OCI-LY7 (cell line): ENCODE data around the gene NDUFS4. TPM values are rescaled to one million over a fixed set of nuclear protein-coding genes. Genes with fewer than 3 reads are reported as not detected.
"Not testable (repeated sequence)": the region's sequence is repeated elsewhere in the genome, so short reads cannot be mapped to it uniquely, and the experiment has no call there.

Experiments used
- BruUV-seq: library from RNA; stranded (reverse); fragments of 400-500 nt; replicated peaks from 2 replicates; lab custom pipeline; 2021; lab: Mats Ljungman, UMichigan
- CTCF ChIA-PET: fragments of 300-600 bp; sonication (Branson Sonifier 250); formaldehyde crosslinking; loops from one replicate; lab custom pipeline; 2022; ENCODE audit warnings: antibody characterized with exemption; ENCODE audit not compliant: unreplicated experiment; lab: Charles Lee
- POLR2A ChIA-PET: fragments of 300-600 bp; sonication (Branson Sonifier 250); formaldehyde crosslinking; loops from one replicate; lab custom pipeline; 2022; ENCODE audit warnings: antibody characterized with exemption; lab: Charles Lee
- DNase-seq: peaks from one replicate; pipeline ENCODE4 v3.0.0-alpha.2; 2015; ENCODE audit warnings: low spot score
- H2AFZ ChIP-seq: fragments of 200-600 bp; sonication (generic), shearing (Covaris generic); 2 replicates; pipeline ENCODE4 v1.6.1; 2014; ENCODE audit warnings: mild to moderate bottlenecking, antibody characterized with exemption, low read length, moderate library complexity
- H3K27ac ChIP-seq: fragments of 200-600 bp; sonication (generic); 2 replicates; pipeline ENCODE4 v1.5.1; 2014; ENCODE audit warnings: mixed run types, low read depth, mild to moderate bottlenecking, moderate library complexity, low read length, inconsistent platforms; ENCODE audit not compliant: poor library complexity, severe bottlenecking
- H3K36me3 ChIP-seq: fragments of 200-600 bp; sonication (generic); 2 replicates; pipeline ENCODE4 v1.6.1; 2014; ENCODE audit warnings: mild to moderate bottlenecking, antibody characterized with exemption, low read length, moderate library complexity, mixed read lengths; ENCODE audit not compliant: insufficient read depth
- H3K4me1 ChIP-seq: fragments of 200-600 bp; sonication (generic); 2 replicates; pipeline ENCODE4 v1.5.1; 2014; ENCODE audit warnings: mild to moderate bottlenecking, low read length; ENCODE audit not compliant: insufficient read depth, poor library complexity, severe bottlenecking
- H3K4me2 ChIP-seq: fragments of 200-600 bp; sonication (generic); 2 replicates; pipeline ENCODE4 v1.6.1; 2014; ENCODE audit warnings: mild to moderate bottlenecking, low read length
- H3K4me3 ChIP-seq: fragments of 200-600 bp; sonication (generic); 2 replicates; pipeline ENCODE4 v1.5.1; 2014; ENCODE audit warnings: mild to moderate bottlenecking, low read depth, low read length; ENCODE audit not compliant: poor library complexity, severe bottlenecking
- H3K79me2 ChIP-seq: fragments of 200-600 bp; sonication (generic); 2 replicates; pipeline ENCODE4 v1.6.1; 2016; ENCODE audit warnings: low read depth, mild to moderate bottlenecking, low read length, moderate library complexity, mixed read lengths; ENCODE audit not compliant: insufficient read depth
- H3K9me2 ChIP-seq: fragments of 200-600 bp; sonication (generic); 2 replicates; pipeline ENCODE4 v1.6.1; 2016; ENCODE audit warnings: mild to moderate bottlenecking, low read length, mixed read lengths; ENCODE audit not compliant: insufficient read depth
- H3K9me3 ChIP-seq: fragments of 200-600 bp; sonication (generic); 2 replicates; pipeline ENCODE4 v1.6.1; 2014; ENCODE audit warnings: mild to moderate bottlenecking, mixed run types, low read length, mixed read lengths
- H4K20me1 ChIP-seq: fragments of 200-600 bp; sonication (generic); 2 replicates; pipeline ENCODE4 v1.6.1; 2014; ENCODE audit warnings: mild to moderate bottlenecking, antibody characterized with exemption, low read length, moderate library complexity, mixed read lengths; ENCODE audit not compliant: insufficient read depth
- EZH2phosphoT487 ChIP-seq: fragments of 200-600 bp; sonication (generic); IDR thresholded peaks from 2 replicates; pipeline ENCODE4 v1.6.1; 2018; ENCODE audit warnings: low read depth, borderline replicate concordance, mild to moderate bottlenecking, mixed run types, antibody characterized with exemption, low read length, moderate library complexity, mixed read lengths
- intact Hi-C: fragments of 100-400 bp; cut with micrococcal nuclease; formaldehyde crosslinking; loops from one replicate; pipeline ENCODE4 v1.10.0; 2022; ENCODE audit not compliant: unreplicated experiment
- total RNA-seq, 2 experiments: library from RNA; depleted of rRNA in 1 of 2; stranded (reverse); fragments of >200 nt in 1 of 2; shearing (Covaris generic) in 1 of 2; gene quantifications; 2 replicates each; pipeline ENCODE4 v1.2.3, GENCODE V29; 2014 to 2022
- TF ChIP-seq, protein P1 (sequence below): fragments of 200-600 bp; sonication (generic); conservative IDR thresholded peaks from 2 replicates; pipeline ENCODE4 v1.5.1; 2014; ENCODE audit warnings: mild to moderate bottlenecking, antibody characterized with exemption, low read length, moderate library complexity, mixed read lengths

NDUFS4 gene
- total RNA-seq, 2 experiments from 2014 or later = 35.1 to 57.2 TPM

DNA sequence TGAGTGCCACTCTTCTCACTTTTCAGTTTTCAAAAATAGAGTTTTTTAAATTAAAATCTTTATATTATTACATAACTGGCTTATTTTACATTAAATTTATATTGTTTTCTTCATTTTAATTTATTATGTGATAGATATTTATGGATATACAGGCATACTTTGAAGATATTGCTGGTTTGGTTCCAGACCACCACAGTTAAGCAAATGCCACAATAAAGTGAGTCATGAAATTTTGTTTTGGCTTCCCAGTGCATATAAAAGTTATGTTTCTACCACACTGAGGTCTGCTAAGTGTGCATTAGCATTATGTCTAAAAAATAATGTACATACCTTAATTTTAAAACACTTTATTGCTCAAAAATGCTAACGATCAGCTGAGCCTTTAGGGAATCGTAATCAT lies 47.4 kb downstream of the NDUFS4 start:
- Histone ChIP-seq H3K4me1 (no peaks in the 10 kb centered on the region), H4K20me1 (no peaks in the 10 kb centered on the region), H3K36me3 (peaks cover 21% of the 10 kb centered on the region), H3K9me3 (no peaks in the 10 kb centered on the region), H3K27ac (no peak overlapping the region), H3K4me2 (no peak overlapping the region), H3K79me2 (no peaks in the 10 kb centered on the region), H2AFZ (no peak overlapping the region), H3K9me2 (no peaks in the 10 kb centered on the region), H3K4me3 (no peak overlapping the region)
- CTCF ChIA-PET = no interaction called here
- DNase-seq = no peak
- no TSS peak for BruUV-seq
- POLR2A ChIA-PET = no interaction called here
- intact Hi-C loops = no loop called here
- TF ChIP-seq, protein P1, sequence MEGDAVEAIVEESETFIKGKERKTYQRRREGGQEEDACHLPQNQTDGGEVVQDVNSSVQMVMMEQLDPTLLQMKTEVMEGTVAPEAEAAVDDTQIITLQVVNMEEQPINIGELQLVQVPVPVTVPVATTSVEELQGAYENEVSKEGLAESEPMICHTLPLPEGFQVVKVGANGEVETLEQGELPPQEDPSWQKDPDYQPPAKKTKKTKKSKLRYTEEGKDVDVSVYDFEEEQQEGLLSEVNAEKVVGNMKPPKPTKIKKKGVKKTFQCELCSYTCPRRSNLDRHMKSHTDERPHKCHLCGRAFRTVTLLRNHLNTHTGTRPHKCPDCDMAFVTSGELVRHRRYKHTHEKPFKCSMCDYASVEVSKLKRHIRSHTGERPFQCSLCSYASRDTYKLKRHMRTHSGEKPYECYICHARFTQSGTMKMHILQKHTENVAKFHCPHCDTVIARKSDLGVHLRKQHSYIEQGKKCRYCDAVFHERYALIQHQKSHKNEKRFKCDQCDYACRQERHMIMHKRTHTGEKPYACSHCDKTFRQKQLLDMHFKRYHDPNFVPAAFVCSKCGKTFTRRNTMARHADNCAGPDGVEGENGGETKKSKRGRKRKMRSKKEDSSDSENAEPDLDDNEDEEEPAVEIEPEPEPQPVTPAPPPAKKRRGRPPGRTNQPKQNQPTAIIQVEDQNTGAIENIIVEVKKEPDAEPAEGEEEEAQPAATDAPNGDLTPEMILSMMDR = no peak
- TF ChIP-seq EZH2phosphoT487 = no peak

DNA sequence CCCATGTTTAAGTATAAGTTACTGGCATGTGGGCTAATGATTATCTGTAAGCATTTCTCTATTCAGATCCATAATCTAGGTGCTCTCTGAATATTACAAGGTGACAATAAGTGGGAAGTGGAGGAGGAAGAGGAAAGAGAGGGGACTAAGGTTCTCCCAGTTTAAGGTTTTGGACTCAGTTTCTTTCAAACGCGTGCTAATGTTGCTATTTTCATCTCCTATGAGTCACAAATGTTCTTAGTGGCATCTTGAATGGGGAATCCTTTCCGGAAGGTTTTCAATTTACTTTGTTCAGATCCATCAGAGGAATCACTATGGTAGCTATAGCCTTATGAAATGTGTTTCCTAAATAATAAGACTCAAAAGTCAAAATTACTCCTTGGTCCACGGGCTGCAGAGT lies 48.5 kb downstream of the NDUFS4 start:
- DNase-seq, H3K9me3 ChIP-seq, CTCF ChIA-PET, H3K4me1 ChIP-seq, H3K4me2 ChIP-seq, H3K4me3 ChIP-seq, intact Hi-C loops, POLR2A ChIA-PET, H3K27ac ChIP-seq, H3K9me2 ChIP-seq, H2AFZ ChIP-seq, H3K79me2 ChIP-seq, H4K20me1 ChIP-seq, BruUV-seq: not testable (repeated sequence)
- H3K36me3 ChIP-seq = peaks cover 21% of the 10 kb centered on the region

DNA sequence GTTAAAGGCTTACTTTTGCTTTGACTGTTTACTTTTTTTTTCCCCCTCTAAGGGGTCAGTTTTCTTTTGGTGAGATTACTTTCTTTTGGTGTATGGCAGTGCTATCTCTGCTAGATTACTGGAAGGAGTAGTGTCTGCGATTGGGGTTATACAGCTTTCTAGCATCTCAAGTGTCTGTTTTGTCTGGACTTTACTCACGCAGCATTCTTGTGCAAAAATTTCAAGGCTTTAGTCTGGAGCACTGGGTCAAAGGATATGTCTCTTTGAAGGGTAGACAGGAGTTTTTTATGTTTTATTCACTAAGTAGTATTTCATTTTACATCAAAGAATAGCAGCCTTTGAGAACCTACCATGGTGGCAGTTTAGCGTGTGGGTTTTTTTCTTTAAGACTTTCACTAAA lies 52.6 kb downstream of the NDUFS4 start:
- no peak overlapping the region for H3K4me3 ChIP-seq
- no peaks in the 10 kb centered on the region for H3K79me2 ChIP-seq
- no peaks in the 10 kb centered on the region for H3K4me1 ChIP-seq
- intact Hi-C loops = no loop called here
- H4K20me1 ChIP-seq = no peaks in the 10 kb centered on the region
- no peak for DNase-seq
- no peak for TF ChIP-seq EZH2phosphoT487
- TF ChIP-seq, protein P1 = no peak
- no peak overlapping the region for H2AFZ ChIP-seq
- H3K9me2 ChIP-seq = no peaks in the 10 kb centered on the region
- no TSS peak for BruUV-seq
- no peak overlapping the region for H3K27ac ChIP-seq
- ChIA-PET POLR2A (no interaction called here), CTCF (no interaction called here)
- H3K4me2 ChIP-seq = no peak overlapping the region
- no peaks in the 10 kb centered on the region for H3K36me3 ChIP-seq
- H3K9me3 ChIP-seq = no peaks in the 10 kb centered on the region
